Activated CD8-positive, alpha-beta T cell treated with anti-CD3 and anti-CD28 coated beads for 36 hours (primary cell): ENCODE results near the gene PRPF40B. TPM values are rescaled to one million over a fixed set of nuclear protein-coding genes. Genes with fewer than 3 reads are reported as not detected.

Experiments
- ATAC-seq: fragments of 200-7000 bp; cut with Tn5 transposase; one replicate; pipeline ENCODE4 v1.10.0; 2021; ENCODE audit warnings: mild to moderate bottlenecking, moderate library complexity
- CTCF ChIA-PET: fragments of 350-600 bp; sonication (Branson Sonifier 250); formaldehyde crosslinking; loops from one replicate; lab custom pipeline; 2021; ENCODE audit warnings: antibody characterized with exemption; lab: Charles Lee
- POLR2A ChIA-PET: fragments of 350-600 bp; sonication (Branson Sonifier 250); formaldehyde crosslinking; loops from one replicate; lab custom pipeline; 2021; ENCODE audit warnings: antibody characterized with exemption; lab: Charles Lee
- DNase-seq: peaks from one replicate; pipeline ENCODE4 v3.0.0-alpha.2; 2020
- H3K27ac Mint-ChIP-seq: one replicate; pipeline ENCODE4 v1.8.0; 2021; ENCODE audit warnings: mild to moderate bottlenecking, mixed read lengths
- H3K27me3 Mint-ChIP-seq: one replicate; pipeline ENCODE4 v1.8.0; 2021; ENCODE audit warnings: mixed read lengths
- H3K36me3 Mint-ChIP-seq: one replicate; pipeline ENCODE4 v1.8.0; 2021; ENCODE audit warnings: low read depth, mixed read lengths
- H3K4me1 Mint-ChIP-seq: one replicate; pipeline ENCODE4 v1.8.0; 2021; ENCODE audit warnings: low read depth, mixed read lengths
- H3K4me3 Mint-ChIP-seq: one replicate; pipeline ENCODE4 v1.8.0; 2021; ENCODE audit warnings: mild to moderate bottlenecking, moderate library complexity, mixed read lengths
- H3K9me3 Mint-ChIP-seq: one replicate; pipeline ENCODE4 v1.8.0; 2021; ENCODE audit warnings: mixed read lengths
- intact Hi-C: fragments of 100-400 bp; cut with micrococcal nuclease; formaldehyde crosslinking; loops from one replicate; pipeline ENCODE4 v1.10.0; 2022
- total RNA-seq, 2 experiments: library from RNA; stranded (reverse); gene quantifications; one replicate each; pipeline ENCODE4 v1.2.3, GENCODE V29; 2021
- TF ChIP-seq, protein P1 (sequence below): fragments of 200-600 bp; IDR thresholded peaks from one replicate; pipeline ENCODE4 v1.8.0; 2022; ENCODE audit warnings: antibody characterized with exemption, mild to moderate bottlenecking

Gene PRPF40B
- total RNA-seq, 2 experiments from 2014 or later = 4.9 to 5.6 TPM

DNA sequence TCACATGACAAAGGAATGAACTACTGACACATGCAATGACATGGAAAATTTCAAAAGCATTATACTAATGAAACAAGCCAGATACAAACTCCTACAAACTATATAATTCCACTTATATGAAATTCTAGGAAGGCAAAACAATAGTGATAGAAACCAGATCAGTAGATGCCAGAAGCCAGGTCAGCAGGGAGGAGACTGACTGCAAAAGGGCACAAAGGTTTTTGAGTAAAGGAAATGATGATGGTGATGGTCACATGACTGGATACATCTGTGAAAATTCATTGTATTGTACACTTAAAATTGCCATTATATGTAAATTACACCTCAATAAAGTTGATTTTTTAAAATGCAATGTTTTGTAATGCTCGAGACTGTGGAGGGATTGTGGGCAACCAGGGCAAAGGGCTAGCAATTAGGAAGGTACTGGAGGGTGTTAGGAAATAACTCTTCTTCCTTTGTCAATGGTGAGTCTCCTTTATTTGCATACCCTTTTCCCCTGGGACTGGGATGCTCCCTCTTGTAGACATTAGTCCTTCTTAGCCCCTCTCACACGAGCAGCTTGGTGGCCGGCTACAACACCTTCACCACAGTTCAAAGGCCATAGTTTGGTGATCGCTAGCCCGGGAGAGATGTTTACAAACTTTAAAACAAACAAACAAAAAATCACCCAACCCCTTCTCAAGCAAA lies 6.7 kb upstream of the PRPF40B start:
- no peak for ATAC-seq
- H3K4me1 Mint-ChIP-seq = peaks cover 15% of the 10 kb centered on the region
- peaks cover 42% of the 10 kb centered on the region for H3K27me3 Mint-ChIP-seq
- no peaks in the 10 kb centered on the region for H3K9me3 Mint-ChIP-seq
- intact Hi-C loops = no loop called here
- no peak for DNase-seq
- no peak overlapping the region for H3K4me3 Mint-ChIP-seq
- H3K36me3 Mint-ChIP-seq = no peaks in the 10 kb centered on the region
- no peak overlapping the region for H3K27ac Mint-ChIP-seq
- TF ChIP-seq, protein P1, sequence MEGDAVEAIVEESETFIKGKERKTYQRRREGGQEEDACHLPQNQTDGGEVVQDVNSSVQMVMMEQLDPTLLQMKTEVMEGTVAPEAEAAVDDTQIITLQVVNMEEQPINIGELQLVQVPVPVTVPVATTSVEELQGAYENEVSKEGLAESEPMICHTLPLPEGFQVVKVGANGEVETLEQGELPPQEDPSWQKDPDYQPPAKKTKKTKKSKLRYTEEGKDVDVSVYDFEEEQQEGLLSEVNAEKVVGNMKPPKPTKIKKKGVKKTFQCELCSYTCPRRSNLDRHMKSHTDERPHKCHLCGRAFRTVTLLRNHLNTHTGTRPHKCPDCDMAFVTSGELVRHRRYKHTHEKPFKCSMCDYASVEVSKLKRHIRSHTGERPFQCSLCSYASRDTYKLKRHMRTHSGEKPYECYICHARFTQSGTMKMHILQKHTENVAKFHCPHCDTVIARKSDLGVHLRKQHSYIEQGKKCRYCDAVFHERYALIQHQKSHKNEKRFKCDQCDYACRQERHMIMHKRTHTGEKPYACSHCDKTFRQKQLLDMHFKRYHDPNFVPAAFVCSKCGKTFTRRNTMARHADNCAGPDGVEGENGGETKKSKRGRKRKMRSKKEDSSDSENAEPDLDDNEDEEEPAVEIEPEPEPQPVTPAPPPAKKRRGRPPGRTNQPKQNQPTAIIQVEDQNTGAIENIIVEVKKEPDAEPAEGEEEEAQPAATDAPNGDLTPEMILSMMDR = no peak
- POLR2A ChIA-PET = interaction anchor here (0.7 kb wide), 1 partner anchor 218 kb away, joined by 3 read pairs; no protein-coding TSS in a partner anchor
- CTCF ChIA-PET = no interaction called here

DNA sequence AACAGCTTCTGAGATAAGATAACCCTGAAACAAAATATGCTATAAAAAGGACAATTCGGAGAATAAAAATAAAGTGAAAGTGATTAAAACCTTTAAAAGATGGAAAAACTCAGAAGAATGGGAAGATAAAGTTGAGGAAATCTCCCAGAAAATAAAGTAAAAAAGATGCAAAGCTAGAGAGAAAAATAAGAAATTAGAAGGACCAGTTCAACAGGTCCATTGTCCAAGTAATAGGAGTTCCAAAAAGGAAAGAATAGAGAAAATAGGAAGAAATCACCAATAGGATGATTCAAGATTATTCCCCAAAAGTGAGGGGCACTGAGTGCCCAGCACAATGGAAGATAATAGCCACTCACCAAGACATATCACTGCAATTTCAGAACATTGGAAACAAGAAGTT lies 4.8 kb upstream of the PRPF40B start:
- no peaks in the 10 kb centered on the region for H3K9me3 Mint-ChIP-seq
- H3K4me1 Mint-ChIP-seq = peaks cover 25% of the 10 kb centered on the region
- H3K36me3 Mint-ChIP-seq = no peaks in the 10 kb centered on the region
- no peak for ATAC-seq
- CTCF ChIA-PET = interaction anchor here (1.4 to 2.2 kb wide), 4 partner anchors 18 to 260 kb away, joined by 4 to 13 read pairs (median 4); partner anchors contain the start of gene TMBIM6
- DNase-seq = no peak
- POLR2A ChIA-PET = interaction anchor here (1.2 kb wide), 1 partner anchor 58 kb away, joined by 3 read pairs; no protein-coding TSS in a partner anchor
- H3K4me3 Mint-ChIP-seq = no peak overlapping the region
- intact Hi-C loops = no loop called here
- no peak overlapping the region for H3K27ac Mint-ChIP-seq
- H3K27me3 Mint-ChIP-seq = peaks cover 35% of the 10 kb centered on the region
- TF ChIP-seq, protein P1 = no peak

DNA sequence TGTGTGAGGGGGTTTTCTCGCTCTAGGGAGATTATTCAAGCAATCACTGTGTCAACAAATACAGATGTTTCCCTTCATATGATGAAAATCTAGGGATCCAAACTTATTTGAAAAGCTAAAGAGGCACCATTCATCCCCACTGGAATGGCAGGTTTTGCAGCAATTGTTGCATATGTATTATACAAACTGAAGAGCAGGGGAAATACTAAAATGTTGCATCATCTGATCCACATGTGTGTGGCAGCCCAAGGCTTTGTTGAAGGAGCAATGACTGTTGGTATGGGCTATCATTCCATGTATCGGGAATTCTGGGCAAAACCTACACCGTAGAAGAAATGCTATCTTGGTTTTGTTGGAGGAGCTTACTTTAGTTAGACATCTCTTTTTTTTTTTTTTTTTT lies 4.1 kb upstream of the PRPF40B start:
- ATAC-seq (no peak), DNase-seq (no peak)
- TF ChIP-seq, protein P1 = no peak
- H3K4me3 Mint-ChIP-seq = no peak overlapping the region
- no peak overlapping the region for H3K27ac Mint-ChIP-seq
- intact Hi-C loops = no loop called here
- H3K4me1 Mint-ChIP-seq = peaks cover 29% of the 10 kb centered on the region
- no peaks in the 10 kb centered on the region for H3K36me3 Mint-ChIP-seq
- ChIA-PET CTCF (interaction anchor here (1.4 to 2.2 kb wide), 4 partner anchors 18 to 261 kb away, joined by 4 to 13 read pairs (median 4); partner anchors contain the start of gene TMBIM6), POLR2A (interaction anchor here (1.2 kb wide), 1 partner anchor 58 kb away, joined by 3 read pairs; no protein-coding TSS in a partner anchor)
- peaks cover 33% of the 10 kb centered on the region for H3K27me3 Mint-ChIP-seq
- H3K9me3 Mint-ChIP-seq = no peaks in the 10 kb centered on the region

DNA sequence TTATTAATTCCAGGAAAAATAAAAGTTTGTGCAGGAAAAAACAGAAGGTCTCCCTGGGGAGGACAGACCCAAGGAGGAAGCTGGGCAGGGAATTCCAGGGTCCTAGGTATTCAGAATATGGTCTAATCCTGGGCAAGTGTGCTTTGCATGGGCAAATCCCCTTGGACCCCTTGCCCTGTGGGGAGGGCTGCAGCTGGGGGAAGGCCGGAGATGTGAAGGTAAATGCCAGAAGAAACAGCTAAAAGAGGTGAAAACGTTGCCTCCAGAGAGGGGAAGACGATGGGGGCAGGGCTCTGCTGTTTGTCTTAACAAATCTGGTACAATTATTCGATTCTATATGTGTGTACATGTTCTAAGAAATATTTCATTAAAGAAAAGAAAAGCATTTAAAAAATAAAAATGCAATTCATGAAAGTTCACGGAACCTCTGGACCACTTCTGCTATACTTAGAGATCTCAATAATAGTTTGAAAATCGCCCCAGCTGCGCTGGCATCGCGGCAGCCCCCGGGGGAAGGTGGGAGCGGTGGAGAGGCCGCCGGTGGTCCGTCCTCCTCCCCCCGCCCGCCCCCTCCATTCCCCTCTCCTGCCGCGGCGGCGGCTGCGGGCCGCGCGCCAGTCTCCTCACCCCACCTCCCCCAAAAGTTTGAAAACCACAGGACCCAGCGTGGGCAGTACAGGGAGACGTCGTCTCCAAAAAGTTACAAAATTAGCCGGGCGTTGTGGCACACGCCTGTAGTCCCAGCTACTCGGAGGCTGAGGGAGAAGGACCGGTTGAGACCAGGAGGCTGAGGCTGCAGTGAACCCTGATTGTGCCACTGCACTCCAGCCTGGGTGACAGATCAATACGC lies 1.5 kb upstream of the PRPF40B start:
- ATAC-seq (peak; percentile 45), DNase-seq (peak; percentile 31)
- peaks cover 29% of the 10 kb centered on the region for H3K27me3 Mint-ChIP-seq
- intact Hi-C loops = no loop called here
- TF ChIP-seq, protein P1 = no peak
- peak overlapping the region; percentile 76 for H3K4me3 Mint-ChIP-seq
- H3K27ac Mint-ChIP-seq = peak overlapping the region; percentile 79
- no peaks in the 10 kb centered on the region for H3K9me3 Mint-ChIP-seq
- ChIA-PET CTCF (interaction anchor here (1.0 to 7.1 kb wide), 14 partner anchors 11 to 323 kb away, joined by 3 to 73 read pairs (median 4); partner anchors contain the start of genes DNAJC22 and TMBIM6), POLR2A (interaction anchor here (0.7 to 2.7 kb wide), 19 partner anchors 11 to 622 kb away, joined by 3 to 12 read pairs (median 4); partner anchors contain the start of genes DDN, FAM186B, KCNH3 and SPATS2)
- H3K4me1 Mint-ChIP-seq = peaks cover 26% of the 10 kb centered on the region
- H3K36me3 Mint-ChIP-seq = no peaks in the 10 kb centered on the region
